ENCODE measurements around the gene RALBP1.

DNA sequence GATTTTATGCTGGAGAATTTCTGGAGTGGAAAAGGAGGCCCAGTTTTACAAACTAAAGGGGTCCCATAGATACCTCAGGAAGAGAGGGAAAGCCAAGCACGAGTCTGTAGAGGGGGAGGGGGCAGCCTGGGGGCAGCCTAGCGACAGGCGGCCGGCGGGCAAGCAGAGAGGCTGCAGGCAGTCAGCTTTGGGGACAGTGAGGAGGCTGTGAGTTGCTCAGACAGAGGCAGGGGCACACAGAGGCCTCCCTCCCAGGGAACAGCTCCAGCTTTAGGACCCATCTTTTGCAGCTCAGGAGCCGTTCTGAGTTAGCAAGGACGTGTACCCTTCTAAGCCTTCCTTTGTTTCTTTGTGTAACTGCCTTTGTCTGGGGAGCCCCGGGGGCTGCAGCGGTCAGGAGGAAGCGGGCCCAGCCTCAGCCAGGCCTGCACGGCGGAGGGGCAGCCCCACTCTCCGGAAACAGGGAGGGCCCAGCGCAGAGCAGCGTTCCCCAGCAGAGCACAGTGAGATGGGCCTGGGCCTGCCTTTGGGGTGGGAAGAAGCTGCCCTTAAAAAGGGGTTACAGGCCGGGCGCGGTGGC is 41.1 kb upstream of the RALBP1 start:
- TF ChIP-seq, protein P1, sequence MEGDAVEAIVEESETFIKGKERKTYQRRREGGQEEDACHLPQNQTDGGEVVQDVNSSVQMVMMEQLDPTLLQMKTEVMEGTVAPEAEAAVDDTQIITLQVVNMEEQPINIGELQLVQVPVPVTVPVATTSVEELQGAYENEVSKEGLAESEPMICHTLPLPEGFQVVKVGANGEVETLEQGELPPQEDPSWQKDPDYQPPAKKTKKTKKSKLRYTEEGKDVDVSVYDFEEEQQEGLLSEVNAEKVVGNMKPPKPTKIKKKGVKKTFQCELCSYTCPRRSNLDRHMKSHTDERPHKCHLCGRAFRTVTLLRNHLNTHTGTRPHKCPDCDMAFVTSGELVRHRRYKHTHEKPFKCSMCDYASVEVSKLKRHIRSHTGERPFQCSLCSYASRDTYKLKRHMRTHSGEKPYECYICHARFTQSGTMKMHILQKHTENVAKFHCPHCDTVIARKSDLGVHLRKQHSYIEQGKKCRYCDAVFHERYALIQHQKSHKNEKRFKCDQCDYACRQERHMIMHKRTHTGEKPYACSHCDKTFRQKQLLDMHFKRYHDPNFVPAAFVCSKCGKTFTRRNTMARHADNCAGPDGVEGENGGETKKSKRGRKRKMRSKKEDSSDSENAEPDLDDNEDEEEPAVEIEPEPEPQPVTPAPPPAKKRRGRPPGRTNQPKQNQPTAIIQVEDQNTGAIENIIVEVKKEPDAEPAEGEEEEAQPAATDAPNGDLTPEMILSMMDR (conservative IDR thresholded peaks at IDR 0.05 in 1 of 2, IDR thresholded peaks at IDR 0.05 in 1 of 2; ENCODE audit: extremely low read depth in 1 of 2, insufficient read depth in 1 of 2, low read depth in 1 of 2, low read length in 2 of 2), result no peak
- no peak for TF ChIP-seq EZH2 (IDR thresholded peaks at IDR 0.05; ENCODE audit: borderline replicate concordance, low read length)
